K562 (cell line): Measurements from ENCODE around the gene NOC4L. TPM values are rescaled to one million over a fixed set of nuclear protein-coding genes. Genes with fewer than 3 reads are reported as not detected.

Experiments used
- ATF4 ChIP-seq: fragments of 450-650 bp; formaldehyde crosslinking; IDR thresholded peaks from 2 replicates; pipeline ENCODE4 v1.4.0; 2022; ENCODE audit warnings: mild to moderate bottlenecking, moderate library complexity
- CBX5 ChIP-seq: IDR thresholded peaks from 2 replicates; pipeline ENCODE4 v1.6.1; 2014; ENCODE audit warnings: low read depth, borderline replicate concordance
- ETV1 ChIP-seq: fragments of 450-650 bp; conservative IDR thresholded peaks from 2 replicates; pipeline ENCODE4 v1.6.1; 2016; ENCODE audit warnings: missing genetic modification characterization, control low read depth, low read depth, missing compliant biosample characterization
- FOXM1 ChIP-seq, 2 experiments: fragments of 450-650 bp in 1 of 2; sonication (generic) in 1 of 2; formaldehyde crosslinking in 1 of 2; IDR thresholded peaks; 2 replicates each; pipeline versions ENCODE4 v1.6.1 to v1.9.0; 2017 to 2022; ENCODE audit warnings: low read depth in 2 of 2, mild to moderate bottlenecking in 2 of 2, missing genetic modification reagents in 1 of 2, moderate library complexity in 1 of 2
- HMG20A ChIP-seq: fragments of 450-650 bp; formaldehyde crosslinking; conservative IDR thresholded peaks from 2 replicates; pipeline ENCODE4 v1.4.0; 2020; ENCODE audit warnings: mild to moderate bottlenecking, mixed read lengths
- ILF3 ChIP-seq: fragments of 450-650 bp; IDR thresholded peaks from 2 replicates; pipeline ENCODE4 v1.6.1; 2018; ENCODE audit warnings: antibody characterized with exemption, mild to moderate bottlenecking, moderate library complexity, borderline replicate concordance
- SIRT6 ChIP-seq: IDR thresholded peaks from one replicate; pipeline ENCODE4 v1.6.1; 2012; ENCODE audit warnings: low read depth, mild to moderate bottlenecking, control low read depth, inconsistent platforms, low read length, moderate library complexity
- TFE3 ChIP-seq: fragments of 450-650 bp; formaldehyde crosslinking; IDR thresholded peaks from 2 replicates; pipeline ENCODE4 v1.4.0; 2020; ENCODE audit warnings: mild to moderate bottlenecking, mixed read lengths
- ZBTB33 ChIP-seq: sonication (generic); formaldehyde crosslinking; IDR thresholded peaks from 2 replicates; pipeline ENCODE4 v1.8.1; 2023; ENCODE audit warnings: mild to moderate bottlenecking, missing genetic modification reagents
- ZFP30 ChIP-seq: fragments of 250-450 bp; sonication (Bioruptor Pico); IDR thresholded peaks from 2 replicates; pipeline ENCODE4 v1.8.0; 2022; ENCODE audit warnings: moderate library complexity, mild to moderate bottlenecking, inconsistent platforms, borderline replicate concordance
- ZNF134 ChIP-seq: fragments of 250-450 bp; sonication (Bioruptor Pico); conservative IDR thresholded peaks from 2 replicates; pipeline ENCODE4 v1.4.0; 2020
- ZNF696 ChIP-seq: fragments of 250-450 bp; sonication (Bioruptor Pico); conservative IDR thresholded peaks from 2 replicates; pipeline ENCODE4 v1.4.0; 2020; ENCODE audit warnings: mild to moderate bottlenecking, moderate library complexity
- ZNF75A ChIP-seq: fragments of 450-650 bp; formaldehyde crosslinking; IDR thresholded peaks from 2 replicates; pipeline ENCODE4 v1.4.0; 2020; ENCODE audit warnings: mild to moderate bottlenecking
- ZNF830 ChIP-seq: fragments of 250-450 bp; sonication (Bioruptor Pico); IDR thresholded peaks from 2 replicates; pipeline ENCODE4 v1.5.0; 2021; ENCODE audit warnings: mild to moderate bottlenecking
- polyA plus RNA-seq, 8 experiments: library from polyadenylated mRNA; depleted of rRNA in 4 of 8; stranded (reverse) in 5 of 8; unstranded in 3 of 8; fragments of >200 nt; fragmentation: Nextera tagmentation in 2 of 8; fragmentation: Illumina TruSeq in 1 of 8; extraction: Ambion mirVana in 2 of 8; extraction: Trizol in 1 of 8; gene quantifications; 2 replicates each; pipeline versions ENCODE4 v1.2.1 to v1.2.3, GENCODE V29; 2011 to 2014; ENCODE audit warnings: inconsistent platforms in 1 of 8, missing spikeins in 1 of 8
- total RNA-seq, 7 experiments: library from RNA; depleted of rRNA in 6 of 7; stranded (reverse); fragments of >200 nt in 6 of 7; fragmentation: Illumina TruSeq in 2 of 7; extraction: Trizol in 2 of 7; gene quantifications; 2 replicates each; pipeline versions ENCODE4 v1.2.1 to v1.2.3, GENCODE V29; 2011 to 2021; ENCODE audit warnings: low replicate concordance in 1 of 7
- TF ChIP-seq, protein P1 (sequence below): sonication (generic); formaldehyde crosslinking; IDR thresholded peaks from 2 replicates; pipeline ENCODE4 v1.8.1; 2023; ENCODE audit warnings: mild to moderate bottlenecking, missing genetic modification reagents
- TF ChIP-seq, protein P2 (sequence below): fragments of 250-450 bp; sonication (Bioruptor Pico); IDR thresholded peaks from 2 replicates; pipeline ENCODE4 v1.4.0; 2020; ENCODE audit warnings: mild to moderate bottlenecking, moderate library complexity

The NOC4L gene
- total and polyA plus RNA-seq, 9 of the 15 experiments (the other 6 are each of a cell fraction or from before 2014, with no cell fraction given): 1.3 to 77.0 (median 20.0) TPM

- TF ChIP-seq ZNF696 (CRISPR knock-in tag) (no peak), ZNF75A (no peak), SIRT6 (no peak), ETV1 (tag) (no peak), ZNF830 (CRISPR knock-in tag) (no peak), ZFP30 (no peak), ILF3 (no peak), TFE3 (CRISPR knock-in tag) (no peak), CBX5 (peak; percentile 99), FOXM1 (IDR thresholded peaks at IDR 0.05; ENCODE audit: low read depth) (no peak), FOXM1 (CRISPR knock-in tag; IDR thresholded peaks at IDR 0.05; ENCODE audit: low read depth) (no peak), ATF4 (no peak), HMG20A (CRISPR knock-in tag) (no peak), ZBTB33 (0 out of 2 replicates have a peak, but pooled peaks have one; percentile 21), ZNF134 (no peak)
- TF ChIP-seq, protein P1, sequence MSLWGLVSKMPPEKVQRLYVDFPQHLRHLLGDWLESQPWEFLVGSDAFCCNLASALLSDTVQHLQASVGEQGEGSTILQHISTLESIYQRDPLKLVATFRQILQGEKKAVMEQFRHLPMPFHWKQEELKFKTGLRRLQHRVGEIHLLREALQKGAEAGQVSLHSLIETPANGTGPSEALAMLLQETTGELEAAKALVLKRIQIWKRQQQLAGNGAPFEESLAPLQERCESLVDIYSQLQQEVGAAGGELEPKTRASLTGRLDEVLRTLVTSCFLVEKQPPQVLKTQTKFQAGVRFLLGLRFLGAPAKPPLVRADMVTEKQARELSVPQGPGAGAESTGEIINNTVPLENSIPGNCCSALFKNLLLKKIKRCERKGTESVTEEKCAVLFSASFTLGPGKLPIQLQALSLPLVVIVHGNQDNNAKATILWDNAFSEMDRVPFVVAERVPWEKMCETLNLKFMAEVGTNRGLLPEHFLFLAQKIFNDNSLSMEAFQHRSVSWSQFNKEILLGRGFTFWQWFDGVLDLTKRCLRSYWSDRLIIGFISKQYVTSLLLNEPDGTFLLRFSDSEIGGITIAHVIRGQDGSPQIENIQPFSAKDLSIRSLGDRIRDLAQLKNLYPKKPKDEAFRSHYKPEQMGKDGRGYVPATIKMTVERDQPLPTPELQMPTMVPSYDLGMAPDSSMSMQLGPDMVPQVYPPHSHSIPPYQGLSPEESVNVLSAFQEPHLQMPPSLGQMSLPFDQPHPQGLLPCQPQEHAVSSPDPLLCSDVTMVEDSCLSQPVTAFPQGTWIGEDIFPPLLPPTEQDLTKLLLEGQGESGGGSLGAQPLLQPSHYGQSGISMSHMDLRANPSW (CRISPR knock-in tag): no peak
- TF ChIP-seq, protein P2, sequence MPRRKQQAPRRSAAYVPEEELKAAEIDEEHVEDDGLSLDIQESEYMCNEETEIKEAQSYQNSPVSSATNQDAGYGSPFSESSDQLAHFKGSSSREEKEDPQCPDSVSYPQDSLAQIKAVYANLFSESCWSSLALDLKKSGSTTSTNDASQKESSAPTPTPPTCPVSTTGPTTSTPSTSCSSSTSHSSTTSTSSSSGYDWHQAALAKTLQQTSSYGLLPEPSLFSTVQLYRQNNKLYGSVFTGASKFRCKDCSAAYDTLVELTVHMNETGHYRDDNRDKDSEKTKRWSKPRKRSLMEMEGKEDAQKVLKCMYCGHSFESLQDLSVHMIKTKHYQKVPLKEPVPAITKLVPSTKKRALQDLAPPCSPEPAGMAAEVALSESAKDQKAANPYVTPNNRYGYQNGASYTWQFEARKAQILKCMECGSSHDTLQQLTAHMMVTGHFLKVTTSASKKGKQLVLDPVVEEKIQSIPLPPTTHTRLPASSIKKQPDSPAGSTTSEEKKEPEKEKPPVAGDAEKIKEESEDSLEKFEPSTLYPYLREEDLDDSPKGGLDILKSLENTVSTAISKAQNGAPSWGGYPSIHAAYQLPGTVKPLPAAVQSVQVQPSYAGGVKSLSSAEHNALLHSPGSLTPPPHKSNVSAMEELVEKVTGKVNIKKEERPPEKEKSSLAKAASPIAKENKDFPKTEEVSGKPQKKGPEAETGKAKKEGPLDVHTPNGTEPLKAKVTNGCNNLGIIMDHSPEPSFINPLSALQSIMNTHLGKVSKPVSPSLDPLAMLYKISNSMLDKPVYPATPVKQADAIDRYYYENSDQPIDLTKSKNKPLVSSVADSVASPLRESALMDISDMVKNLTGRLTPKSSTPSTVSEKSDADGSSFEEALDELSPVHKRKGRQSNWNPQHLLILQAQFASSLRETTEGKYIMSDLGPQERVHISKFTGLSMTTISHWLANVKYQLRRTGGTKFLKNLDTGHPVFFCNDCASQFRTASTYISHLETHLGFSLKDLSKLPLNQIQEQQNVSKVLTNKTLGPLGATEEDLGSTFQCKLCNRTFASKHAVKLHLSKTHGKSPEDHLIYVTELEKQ (CRISPR knock-in tag): no peak
Measured at GRCh38 chr12:132194056-132194455, 49.8 kb downstream of the NOC4L start (continued).
